K562 (cell line): ENCODE results near the gene TTC28. TPM values are rescaled to one million over a fixed set of nuclear protein-coding genes. Genes with fewer than 3 reads are reported as not detected.

ENCODE experiments used
- ATAC-seq: fragments of 200-7000 bp; cut with Tn5 transposase; 3 replicates; pipeline ENCODE4 v1.9.1; 2020; ENCODE audit warnings: moderate library complexity
- BruUV-seq: library from RNA; stranded (reverse); fragments of 400-500 nt; replicated peaks from 2 replicates; lab custom pipeline; 2021; lab: Mats Ljungman, UMichigan
- CTCF ChIA-PET: fragments of 300-600 bp; formaldehyde crosslinking; extraction: SDS; loops from one replicate; lab custom pipeline; 2021; ENCODE audit warnings: low intra/inter-chr PET ratio; lab: Yijun Ruan, JAX
- POLR2A ChIA-PET: fragments of 300-600, 350-650 bp; sonication (Branson Sonifier 250); formaldehyde crosslinking; extraction: SDS; loops from one replicate; lab custom pipeline; 2021; ENCODE audit warnings: antibody characterized with exemption, inconsistent platforms; lab: Yijun Ruan, JAX
- DNase-seq, 4 experiments: peaks; one replicate each; pipeline versions ENCODE4 v3.0.0 to v3.0.0-alpha.2; 2011 to 2018; ENCODE audit warnings: low spot score in 3 of 4, mixed read lengths in 3 of 4; ENCODE audit errors: extremely low read depth in 1 of 4
- FAIRE-seq: peaks from 2 replicates; lab custom pipeline; 2011; peaks lifted over from hg19 to GRCh38; lab: Jason Lieb, UNC
- H2AFZ ChIP-seq: 2 replicates; pipeline ENCODE4 v1.6.0; 2011; ENCODE audit warnings: low read depth, low read length, control low read depth, inconsistent platforms
- H3K27ac ChIP-seq: fragments of 200-600 bp; 3 replicates; pipeline ENCODE4 v1.8.0; 2011; ENCODE audit warnings: low read depth, mild to moderate bottlenecking, control low read depth, inconsistent platforms, low read length, moderate library complexity, mixed read lengths; ENCODE audit errors: extremely low read depth
- H3K27me3 ChIP-seq, 2 experiments: fragments of 300-600 bp in 1 of 2; 2 replicates in 1 of 2; 3 replicates in 1 of 2; pipeline versions ENCODE4 v1.6.0 to v1.8.0; 2011; ENCODE audit warnings: inconsistent platforms in 2 of 2, low read length in 2 of 2, mild to moderate bottlenecking in 1 of 2, mixed read lengths in 1 of 2, moderate library complexity in 1 of 2; ENCODE audit not compliant: control insufficient read depth in 2 of 2, insufficient read depth in 2 of 2
- H3K36me3 ChIP-seq: fragments of 300-600 bp; 3 replicates; pipeline ENCODE4 v1.8.0; 2011; ENCODE audit warnings: mild to moderate bottlenecking, low read length, inconsistent platforms; ENCODE audit not compliant: control insufficient read depth, insufficient read depth
- H3K4me1 ChIP-seq, 2 experiments: fragments of 200-600 bp in 1 of 2; replicated peaks in 1 of 2; 2 replicates in 1 of 2; 3 replicates in 1 of 2; pipeline versions ENCODE4 v1.5.1 to v1.8.0; 2011; ENCODE audit warnings: inconsistent platforms in 2 of 2, low read length in 2 of 2, mild to moderate bottlenecking in 1 of 2, mixed read lengths in 1 of 2, moderate library complexity in 1 of 2; ENCODE audit not compliant: control insufficient read depth in 2 of 2, insufficient read depth in 2 of 2
- H3K4me2 ChIP-seq: 2 replicates; pipeline ENCODE4 v1.6.1; 2011; ENCODE audit warnings: low read length, control low read depth, inconsistent platforms, mixed read lengths; ENCODE audit not compliant: insufficient read depth
- H3K4me3 ChIP-seq: fragments of 200-600 bp; sonication (generic), shearing (Covaris generic); 2 replicates; pipeline ENCODE4 v1.5.1; 2016; ENCODE audit warnings: control low read depth, inconsistent platforms
- H3K79me2 ChIP-seq: fragments of 200-600 bp; 3 replicates; pipeline ENCODE4 v1.8.0; 2011; ENCODE audit warnings: low read length, inconsistent platforms; ENCODE audit not compliant: control insufficient read depth, insufficient read depth
- H3K9ac ChIP-seq, 2 experiments: 2 replicates each; pipeline versions ENCODE4 v1.6.0 to v1.6.1; 2011; ENCODE audit warnings: low read depth in 2 of 2, low read length in 2 of 2, control low read depth in 1 of 2, inconsistent platforms in 1 of 2, mild to moderate bottlenecking in 1 of 2, mixed read lengths in 1 of 2; ENCODE audit not compliant: insufficient read depth in 1 of 2
- H3K9me1 ChIP-seq: one replicate; pipeline ENCODE4 v1.6.0; 2011; ENCODE audit warnings: inconsistent platforms, mild to moderate bottlenecking, low read length, moderate library complexity; ENCODE audit not compliant: control insufficient read depth, insufficient read depth
- H3K9me3 ChIP-seq: replicated peaks from 2 replicates; pipeline ENCODE4 v1.5.1; 2011; ENCODE audit warnings: low read depth, low read length, inconsistent platforms; ENCODE audit not compliant: control insufficient read depth, insufficient read depth
- H4K20me1 ChIP-seq: replicated peaks from 2 replicates; pipeline ENCODE4 v1.6.1; 2011; ENCODE audit warnings: low read length, inconsistent platforms, mixed read lengths; ENCODE audit not compliant: control insufficient read depth, insufficient read depth
- NONO ChIP-seq, 2 experiments: fragments of 200-400 bp in 1 of 2; fragments of 450-650 bp in 1 of 2; formaldehyde crosslinking in 1 of 2; IDR thresholded peaks; 2 replicates each; pipeline ENCODE4 v1.6.1; 2017; ENCODE audit warnings: low read depth in 2 of 2, mild to moderate bottlenecking in 2 of 2, moderate library complexity in 2 of 2, low read length in 1 of 2
- TSC22D4 ChIP-seq: fragments of 450-650 bp; IDR thresholded peaks from 2 replicates; pipeline ENCODE4 v1.6.1; 2016; ENCODE audit warnings: missing genetic modification characterization, missing biosample characterization, control low read depth
- WGBS: fragments of 100-300 bp; shearing (Covaris generic); methylation state at CpG from one replicate; pipeline ENCODE4 v1.1.6; 2016; ENCODE audit warnings: low coverage, mixed read lengths; ENCODE audit not compliant: insufficient coverage; ENCODE audit errors: missing lambda C conversion rate; 5-methylcytosine and 5-hydroxymethylcytosine counted together
- in situ Hi-C: fragments of 300-500 bp; cut with MboI; formaldehyde crosslinking; loops from 4 replicates; pipeline ENCODE4 v1.15.0; 2018; ENCODE audit warnings: inconsistent platforms, mixed read lengths
- intact Hi-C: fragments of 100-400 bp; cut with micrococcal nuclease; formaldehyde crosslinking; loops from 2 replicates; pipeline ENCODE4 v1.14.2; 2022
- polyA plus RNA-seq, 8 experiments: library from polyadenylated mRNA; depleted of rRNA in 4 of 8; stranded (reverse) in 5 of 8; unstranded in 3 of 8; fragments of >200 nt; fragmentation: Nextera tagmentation in 2 of 8; fragmentation: Illumina TruSeq in 1 of 8; extraction: Ambion mirVana in 2 of 8; extraction: Trizol in 1 of 8; gene quantifications; 2 replicates each; pipeline versions ENCODE4 v1.2.1 to v1.2.3, GENCODE V29; 2011 to 2014; ENCODE audit warnings: inconsistent platforms in 1 of 8, missing spikeins in 1 of 8
- total RNA-seq, 7 experiments: library from RNA; depleted of rRNA in 6 of 7; stranded (reverse); fragments of >200 nt in 6 of 7; fragmentation: Illumina TruSeq in 2 of 7; extraction: Trizol in 2 of 7; gene quantifications; 2 replicates each; pipeline versions ENCODE4 v1.2.1 to v1.2.3, GENCODE V29; 2011 to 2021; ENCODE audit warnings: low replicate concordance in 1 of 7

The TTC28 gene
- total and polyA plus RNA-seq, 9 of the 15 experiments (the other 6 are each of a cell fraction or from before 2014, with no cell fraction given): 0.22 to 10.7 (median 3.1) TPM

DNA sequence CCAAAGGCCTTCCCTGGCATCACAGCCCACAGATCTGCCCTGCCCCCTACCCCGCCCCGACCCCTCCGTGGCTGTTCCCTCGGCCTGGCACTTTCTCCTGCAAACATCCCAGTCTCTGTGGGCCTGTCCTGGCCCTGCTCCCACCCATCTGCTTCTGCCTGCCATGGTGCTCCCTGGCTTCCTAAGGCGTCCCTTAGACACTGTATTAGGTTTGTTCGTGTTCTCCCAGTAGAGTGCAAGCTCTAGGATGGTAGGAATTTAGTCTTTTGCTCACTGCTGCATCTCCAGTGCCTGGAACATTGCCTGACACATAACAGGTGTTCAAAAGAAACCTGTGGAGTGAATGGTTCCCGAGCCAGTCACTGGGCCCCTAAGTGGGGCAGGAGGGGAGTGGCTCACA, 690.9 kb downstream of the TTC28 start:
- Histone ChIP-seq H2AFZ (no peak overlapping the region), H3K9ac (no peak overlapping the region), H3K27ac (no peak overlapping the region), H3K36me3 (0 out of 3 replicates have a peak, but pooled peaks cover 4% of the 10 kb centered on the region), H3K4me3 (no peak overlapping the region), H3K9me3 (no peaks in the 10 kb centered on the region), H3K4me2 (no peak overlapping the region), H3K27me3 (no peaks in the 10 kb centered on the region), H3K9me1 (no peaks in the 10 kb centered on the region), H4K20me1 (no peaks in the 10 kb centered on the region), H3K4me1 (peaks cover 2 to 9% of the 10 kb centered on the region in 2 experiments; a peak in 4 of 5 replicates), H3K79me2 (no peaks in the 10 kb centered on the region)
- DNase-seq (no peak), FAIRE-seq (no peak), ATAC-seq (no peak)
- intact Hi-C loops: no loop called here
- WGBS: 79% methylated on average over 2 of the region's 7 CpGs
- ChIA-PET POLR2A (interaction anchor here (0.6 kb wide), 1 partner anchor 192 kb away, joined by 3 read pairs; no protein-coding TSS in a partner anchor), CTCF (no interaction called here)
- in situ Hi-C loops: no loop called here
- no TSS peak for BruUV-seq
- no peak for TF ChIP-seq NONO (IDR thresholded peaks at IDR 0.05; ENCODE audit: low read depth in 2 of 2, low read length in 1 of 2)

DNA sequence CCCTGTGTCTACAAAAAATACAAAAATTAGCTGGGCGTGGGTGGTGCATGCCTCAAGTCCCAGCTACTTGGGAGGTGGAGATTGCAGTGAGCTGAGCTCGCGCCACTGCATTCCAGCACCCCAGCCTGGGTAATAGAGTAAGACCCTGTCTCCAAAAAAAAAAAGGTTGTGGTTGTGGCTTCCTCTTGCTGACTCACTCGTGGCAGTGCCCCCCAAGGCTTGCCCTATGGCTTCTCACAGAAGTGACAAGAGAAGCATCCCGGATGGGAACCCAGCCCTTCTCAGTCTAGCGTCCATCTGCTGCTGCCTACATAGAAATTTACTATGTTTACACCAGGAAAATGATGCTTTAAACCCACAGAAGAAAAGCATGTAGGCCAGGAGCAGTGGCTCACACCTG, 692.1 kb downstream of the TTC28 start:
- FAIRE-seq: no peak
- Histone ChIP-seq H3K9me1 (no peaks in the 10 kb centered on the region), H3K9me3 (no peaks in the 10 kb centered on the region), H3K27ac (no peak overlapping the region), H3K9ac (no peak overlapping the region), H3K4me1 (peaks cover 2 to 9% of the 10 kb centered on the region in 2 experiments; a peak in 4 of 5 replicates)
- CTCF ChIA-PET: no interaction called here
- intact Hi-C loops: no loop called here
- 87% methylated on average over 5 of the region's 6 CpGs for WGBS
- POLR2A ChIA-PET: no interaction called here
- TF ChIP-seq TSC22D4 (tag): no peak
- TF ChIP-seq, all 486 proteins: peak for 0
- no peak overlapping the region for H3K4me3 ChIP-seq
- H3K4me2 ChIP-seq: no peak overlapping the region
- H3K36me3 ChIP-seq: peaks cover 8% of the 10 kb centered on the region; the same call in 1 of the 3 replicates
- in situ Hi-C loops: no loop called here
- DNase-seq (no peak), ATAC-seq (no peak)
- H3K27me3 ChIP-seq: no peaks in the 10 kb centered on the region
- no peaks in the 10 kb centered on the region for H3K79me2 ChIP-seq
- BruUV-seq: no TSS peak
- H4K20me1 ChIP-seq: no peaks in the 10 kb centered on the region
- no peak overlapping the region for H2AFZ ChIP-seq
